ENCODE measurements around the gene TRPV3. TPM values are rescaled to one million over a fixed set of nuclear protein-coding genes. Genes with fewer than 3 reads are reported as not detected.

TRPV3 gene
- polyA plus RNA-seq, 1 donor (not counting 4 experiments of a cell fraction or from before 2014, with no cell fraction given) = 9.4 TPM

- Histone ChIP-seq H4K20me1 (ENCODE audit: control insufficient read depth, extremely low read depth, insufficient read depth, low read length) (no peaks in the 10 kb centered on the region), H3K27ac (ENCODE audit: control insufficient read depth, insufficient read depth, low read length) (no peak overlapping the region), H3K36me3 (ENCODE audit: control insufficient read depth in 2 of 2, extremely low read depth in 1 of 2, insufficient read depth in 2 of 2, low read length in 2 of 2) (no peaks in the 10 kb centered on the region), H3K9me3 (ENCODE audit: control insufficient read depth, low read depth, low read length) (no peaks in the 10 kb centered on the region), H3K9me1 (ENCODE audit: control insufficient read depth, extremely low read depth, insufficient read depth, low read length) (no peaks in the 10 kb centered on the region), H3K27me3 (ENCODE audit: control insufficient read depth, extremely low read depth, insufficient read depth, low read length) (no peaks in the 10 kb centered on the region), H3K4me1 (ENCODE audit: control insufficient read depth, extremely low read depth, insufficient read depth, low read length) (peaks cover 6% of the 10 kb centered on the region), H3K4me3 (ENCODE audit: control insufficient read depth in 2 of 3, extremely low read depth in 1 of 3, insufficient read depth in 2 of 3, low read depth in 1 of 3, low read length in 3 of 3) (no peak overlapping the region), H3K79me2 (ENCODE audit: control insufficient read depth, insufficient read depth, low read length) (no peaks in the 10 kb centered on the region), H2AFZ (ENCODE audit: control insufficient read depth, low read length) (peak overlapping the region; percentile 7), H3K4me2 (ENCODE audit: control insufficient read depth, extremely low read depth, insufficient read depth, low read depth, low read length) (no peak overlapping the region), H3K9ac (ENCODE audit: control insufficient read depth, extremely low read depth, insufficient read depth, low read length) (no peak overlapping the region)
- FAIRE-seq (no peak), DNase-seq (ENCODE audit: low read depth, low spot score) (no peak)
- dilution Hi-C loops (cut with MboI; ENCODE audit: extremely low pct_ligation_motif_present, low sequenced_read_pairs) = no loop called here
- no peak for TF ChIP-seq CTCF (optimal IDR thresholded peaks at IDR 0.05 in 1 of 3, IDR thresholded peaks at IDR 0.05 in 1 of 3, conservative IDR thresholded peaks at IDR 0.05 in 1 of 3; ENCODE audit: extremely low read depth in 1 of 3, insufficient read depth in 2 of 3, low read length in 3 of 3)
- TF ChIP-seq EZH2 (IDR thresholded peaks at IDR 0.05; ENCODE audit: low read length) = no peak
Observed at GRCh38 chr17:3474212-3474611, 83.4 kb downstream of the TRPV3 start.

GRCh38 chr17:3472137-3472536 is 85.5 kb downstream of the TRPV3 start:
- no peaks in the 10 kb centered on the region for H3K36me3 ChIP-seq (ENCODE audit: control insufficient read depth in 2 of 2, extremely low read depth in 1 of 2, insufficient read depth in 2 of 2, low read length in 2 of 2)
- dilution Hi-C loops (cut with MboI; ENCODE audit: extremely low pct_ligation_motif_present, low sequenced_read_pairs) = no loop called here
- no peak for FAIRE-seq

More at GRCh38 chr17:3472137-3472536, 85.5 kb downstream of the TRPV3 start:
- Histone ChIP-seq H3K9ac (ENCODE audit: control insufficient read depth, extremely low read depth, insufficient read depth, low read length) (no peak overlapping the region), H3K79me2 (ENCODE audit: control insufficient read depth, insufficient read depth, low read length) (no peaks in the 10 kb centered on the region), H3K27ac (ENCODE audit: control insufficient read depth, insufficient read depth, low read length) (no peak overlapping the region), H2AFZ (ENCODE audit: control insufficient read depth, low read length) (no peak overlapping the region), H3K9me3 (ENCODE audit: control insufficient read depth, low read depth, low read length) (no peaks in the 10 kb centered on the region), H3K4me1 (ENCODE audit: control insufficient read depth, extremely low read depth, insufficient read depth, low read length) (peaks cover 6% of the 10 kb centered on the region), H3K4me3 (ENCODE audit: control insufficient read depth in 2 of 3, extremely low read depth in 1 of 3, insufficient read depth in 2 of 3, low read depth in 1 of 3, low read length in 3 of 3) (no peak overlapping the region), H3K4me2 (ENCODE audit: control insufficient read depth, extremely low read depth, insufficient read depth, low read depth, low read length) (no peak overlapping the region), H4K20me1 (ENCODE audit: control insufficient read depth, extremely low read depth, insufficient read depth, low read length) (no peaks in the 10 kb centered on the region), H3K9me1 (ENCODE audit: control insufficient read depth, extremely low read depth, insufficient read depth, low read length) (no peaks in the 10 kb centered on the region), H3K27me3 (ENCODE audit: control insufficient read depth, extremely low read depth, insufficient read depth, low read length) (no peaks in the 10 kb centered on the region)
- TF ChIP-seq CTCF (optimal IDR thresholded peaks at IDR 0.05 in 1 of 3, IDR thresholded peaks at IDR 0.05 in 1 of 3, conservative IDR thresholded peaks at IDR 0.05 in 1 of 3; ENCODE audit: extremely low read depth in 1 of 3, insufficient read depth in 2 of 3, low read length in 3 of 3) (no peak), EZH2 (IDR thresholded peaks at IDR 0.05; ENCODE audit: low read length) (no peak)
- DNase-seq (ENCODE audit: low read depth, low spot score) = no peak

Measured in keratinocyte (primary cell).